GM21381 (cell line): ENCODE data around the gene TFAP2A.

Experiments
- ATAC-seq: cut with Tn5 transposase; IDR thresholded peaks from one replicate; pipeline ENCODE4 v1.9.1; 2021; ENCODE audit warnings: mild to moderate bottlenecking, moderate library complexity; ENCODE audit not compliant: unreplicated experiment

TFAP2A gene

GRCh38 chr6:10426781-10427279 lies 12.0 kb upstream of the TFAP2A start:
- ATAC-seq, result no peak

GRCh38 chr6:10425975-10426780 lies 11.3 kb upstream of the TFAP2A start:
- ATAC-seq, result no peak

DNA sequence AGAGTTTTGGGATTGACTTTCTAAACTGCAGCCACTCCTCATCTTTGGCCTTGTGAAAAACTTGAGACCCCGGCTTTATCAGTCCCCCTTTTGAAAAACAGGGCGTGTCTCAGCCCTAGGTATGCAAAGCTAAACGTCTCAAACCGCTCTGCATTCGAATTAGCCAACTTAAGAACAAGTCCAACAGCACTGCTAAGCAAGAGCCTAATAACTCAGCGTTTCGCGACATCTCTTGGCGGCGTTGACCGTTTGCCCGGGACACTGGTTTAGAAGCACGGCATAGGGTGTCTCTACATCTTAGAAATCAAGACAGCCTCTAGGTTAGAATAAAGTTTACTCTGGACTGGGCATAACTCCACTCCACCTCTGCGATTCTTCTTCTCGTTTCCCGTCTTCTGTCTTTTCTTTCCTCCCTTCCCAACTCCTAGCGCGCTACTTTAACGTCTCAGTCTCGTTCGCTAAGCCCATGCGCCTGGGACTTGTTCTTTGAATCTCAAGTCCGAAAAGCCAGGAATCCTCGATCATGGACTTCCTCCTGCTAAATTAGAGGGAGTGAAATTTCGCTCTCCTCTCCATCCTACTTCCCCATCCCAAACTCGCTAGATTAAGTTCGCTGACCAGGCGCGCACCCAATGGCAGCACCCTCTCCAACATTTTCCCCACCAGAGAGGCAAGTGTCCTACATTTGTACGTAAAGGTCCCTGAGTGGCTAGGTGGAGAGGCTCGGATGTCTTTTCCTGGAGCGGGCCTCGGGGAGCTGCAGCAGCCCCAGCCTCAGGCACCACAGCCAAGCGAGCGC lies 10.5 kb upstream of the TFAP2A start:
- no peak for ATAC-seq

DNA sequence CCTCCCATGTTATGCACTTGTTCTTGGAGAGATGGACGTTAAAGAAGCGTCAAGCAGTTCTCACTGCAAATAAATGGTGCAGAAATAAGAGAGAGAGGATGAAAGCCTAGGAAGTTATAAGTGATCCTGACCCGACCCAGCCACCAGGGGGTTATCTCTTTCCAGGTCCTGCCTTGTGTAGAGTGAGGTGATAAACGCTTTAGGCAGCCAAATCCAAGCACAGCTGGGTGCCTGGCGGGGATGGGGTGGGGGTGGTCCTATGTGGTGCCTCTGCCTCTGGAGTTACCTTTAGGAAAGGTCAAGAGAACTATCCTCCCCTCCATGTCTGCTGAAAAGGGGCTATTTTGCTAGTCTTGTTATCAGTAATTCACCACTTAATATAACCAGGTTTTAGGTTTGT lies 9.2 kb upstream of the TFAP2A start:
- no peak for ATAC-seq

DNA sequence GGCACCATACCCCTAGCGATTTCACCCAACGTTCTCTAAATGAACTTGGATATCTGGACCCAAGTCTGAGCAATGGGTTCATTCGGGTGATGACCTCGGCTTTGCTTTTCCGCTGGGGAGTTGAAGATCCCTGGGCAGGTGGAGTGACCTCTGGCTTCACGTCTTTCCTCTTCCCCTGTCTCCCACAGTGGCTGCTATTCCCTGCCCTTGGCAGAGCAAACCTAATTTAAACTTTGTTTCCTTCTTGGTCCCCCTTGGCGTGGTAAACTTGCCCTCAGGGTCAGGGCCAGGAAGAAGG lies 7.8 kb upstream of the TFAP2A start:
- ATAC-seq, result no peak

DNA sequence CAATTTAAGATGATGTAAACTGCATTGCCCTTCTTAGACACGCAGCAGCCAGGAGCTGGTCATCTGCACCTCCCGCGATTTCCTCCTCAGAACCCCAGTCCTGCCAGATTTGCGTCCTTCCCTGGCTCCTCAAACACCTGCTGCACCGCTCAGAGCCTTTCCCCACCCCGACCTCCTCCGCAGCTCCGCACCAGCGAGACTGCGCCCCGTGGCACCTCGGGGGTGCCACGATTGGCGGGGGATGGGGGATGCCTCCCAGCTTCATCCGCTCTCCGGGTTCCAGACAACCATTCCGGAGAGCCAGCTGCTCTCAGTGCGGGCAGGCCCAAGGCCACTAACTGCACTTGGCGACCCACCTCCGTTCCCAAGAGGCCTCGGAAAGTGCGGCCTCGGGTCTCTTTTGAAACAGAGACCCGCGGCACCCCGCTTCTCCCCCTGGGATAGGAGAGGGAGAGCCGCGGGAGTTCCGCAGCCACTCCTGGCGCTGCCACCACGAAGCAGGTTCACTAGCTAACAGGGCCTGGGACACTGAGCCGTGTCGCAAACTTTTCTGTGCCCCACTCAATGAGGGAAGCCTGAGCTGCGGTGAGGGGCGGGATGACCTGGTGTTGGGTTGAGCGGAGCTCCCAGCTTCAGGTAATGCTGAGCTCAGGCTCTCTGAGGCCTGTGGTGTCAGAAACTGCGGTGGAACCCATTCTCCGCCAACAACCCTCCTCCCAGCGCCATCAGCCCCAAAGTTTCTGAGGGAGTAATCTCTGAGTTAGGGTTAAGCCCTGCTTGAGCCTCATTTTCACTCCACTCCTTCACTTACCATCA lies 7.3 kb upstream of the TFAP2A start:
- ATAC-seq, result no peak

GRCh38 chr6:10421158-10421920 lies 6.5 kb upstream of the TFAP2A start:
- ATAC-seq, result no peak

- ATAC-seq, result no peak
Observed at GRCh38 chr6:10420546-10421157, 5.8 kb upstream of the TFAP2A start.

DNA sequence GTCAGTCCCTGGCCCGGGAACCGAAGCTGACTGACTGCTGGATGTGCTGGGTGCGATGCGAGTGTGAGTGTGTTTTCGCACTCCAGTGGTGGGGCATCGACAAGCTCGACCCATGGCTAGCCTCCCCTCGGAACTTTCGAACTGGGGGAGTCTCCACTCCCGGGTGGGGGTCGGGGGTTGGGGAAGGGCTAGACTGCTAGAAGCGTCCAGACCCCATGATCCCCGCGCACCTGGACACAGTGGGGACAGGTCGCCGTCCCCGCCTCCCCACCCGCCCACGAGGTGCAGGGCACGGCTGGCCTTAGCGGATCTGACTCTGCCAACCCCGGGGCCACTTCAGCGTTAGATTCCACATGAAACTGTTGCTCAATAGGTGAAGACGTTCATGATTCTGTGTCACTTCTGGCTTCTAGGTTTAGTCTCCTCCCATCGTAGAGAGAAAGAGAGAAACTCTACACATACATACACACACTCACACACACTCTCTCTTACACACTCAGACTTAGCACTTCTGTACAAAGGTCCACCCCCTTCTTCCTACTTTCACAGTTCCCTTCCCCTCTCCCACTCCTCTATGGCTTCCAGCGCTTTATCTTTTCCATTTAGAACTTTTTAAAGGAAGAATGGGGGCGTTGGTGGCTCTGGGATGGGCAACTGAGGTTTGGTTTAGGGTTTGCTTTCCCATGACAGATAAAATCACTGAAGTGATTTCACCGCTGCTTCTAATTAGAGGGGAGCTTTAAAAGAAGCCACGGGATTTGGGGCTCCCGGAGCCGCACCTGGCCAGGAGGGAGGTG lies 5.1 kb upstream of the TFAP2A start:
- no peak for ATAC-seq

GRCh38 chr6:10418862-10419748 lies 4.2 kb upstream of the TFAP2A start:
- no peak for ATAC-seq

- no peak for ATAC-seq
Observed at GRCh38 chr6:10418361-10418861, 3.5 kb upstream of the TFAP2A start.

DNA sequence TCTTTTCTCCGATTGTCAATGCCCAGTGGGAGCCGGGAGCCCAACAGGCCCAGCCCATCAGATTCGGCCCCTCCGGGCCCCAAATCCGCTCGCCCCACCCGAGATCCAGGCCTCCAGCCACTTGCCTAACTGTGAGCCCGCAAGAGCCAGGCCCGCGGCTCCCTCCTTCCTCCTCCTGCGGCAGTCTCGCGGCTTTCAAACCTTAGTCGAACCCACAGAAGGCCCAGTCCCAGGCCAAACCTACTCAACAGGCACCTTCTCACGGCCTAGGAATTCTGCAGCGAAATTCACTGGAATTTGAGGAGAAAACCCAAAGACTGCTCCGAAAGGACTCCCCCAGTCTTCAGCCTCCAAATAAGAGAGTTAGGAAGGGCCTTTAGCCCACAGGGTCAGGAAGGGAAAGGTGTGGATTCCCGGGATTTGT lies 2.8 kb upstream of the TFAP2A start:
- ATAC-seq, result no peak

DNA sequence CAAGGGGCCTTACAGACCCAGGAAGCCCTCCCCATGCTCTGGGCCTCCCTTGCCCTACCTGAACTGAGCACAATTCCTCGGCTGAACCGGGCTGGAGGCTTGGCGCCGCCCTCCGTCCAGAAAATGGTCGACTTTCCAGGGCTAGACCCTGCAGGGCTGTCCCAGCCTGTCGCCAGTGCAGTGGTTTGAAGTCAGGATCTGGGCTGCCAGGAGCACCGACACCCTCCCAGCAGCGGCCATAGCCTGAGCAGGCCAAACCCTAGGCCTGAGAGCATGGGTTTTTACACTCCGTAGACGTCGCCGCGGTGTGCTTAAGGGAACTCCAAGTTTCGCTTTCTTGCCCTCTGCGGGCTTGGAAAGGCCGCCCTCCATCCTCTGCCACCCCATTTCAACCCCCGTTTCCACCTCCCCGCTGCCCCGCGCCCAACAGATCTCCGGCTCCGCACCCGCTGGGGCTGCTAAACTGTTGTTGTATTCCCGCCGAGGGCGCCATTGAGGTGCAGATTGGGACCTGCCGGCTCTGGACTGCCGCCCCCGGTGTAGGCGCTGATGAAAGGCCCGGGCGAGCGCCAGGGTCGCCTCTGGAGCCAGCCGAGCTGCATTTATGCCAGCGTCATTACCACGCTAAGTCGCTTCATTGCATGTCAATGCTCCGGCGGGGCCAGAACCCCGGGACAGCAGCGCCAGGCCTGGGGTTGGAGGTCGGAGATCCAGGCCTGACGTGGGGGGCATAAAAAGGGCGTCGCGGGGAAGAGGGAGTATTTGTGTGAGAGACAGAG lies 2.2 kb upstream of the TFAP2A start:
- ATAC-seq, result no peak

- ATAC-seq, result no peak
Observed at GRCh38 chr6:10416516-10416862, 1.6 kb upstream of the TFAP2A start.

GRCh38 chr6:10415617-10416480 lies 975 bp upstream of the TFAP2A start:
- ATAC-seq, result no peak

- ATAC-seq, result no peak
Observed at GRCh38 chr6:10413850-10414738, 780 bp downstream of the TFAP2A start.
